GM12892 (cell line): ENCODE measurements around the gene MED13L.

ENCODE experiments used
- DNase-seq: peaks from one replicate; pipeline ENCODE4 v3.0.0; 2011; ENCODE audit not compliant: insufficient read length
- FAIRE-seq: peaks from 2 replicates; lab custom pipeline; 2011; peaks lifted over from hg19 to GRCh38; lab: Jason Lieb, UNC
- POLR2A ChIP-seq: IDR thresholded peaks from 2 replicates; pipeline ENCODE4 v1.6.1; 2011; ENCODE audit warnings: low read depth, low read length, control low read depth
- POLR2AphosphoS5 ChIP-seq: IDR thresholded peaks from 2 replicates; pipeline ENCODE4 v1.6.1; 2011; ENCODE audit warnings: low read depth, low read length, control low read depth
- TAF1 ChIP-seq: IDR thresholded peaks from 2 replicates; pipeline ENCODE4 v1.6.1; 2011; ENCODE audit warnings: low read depth, mild to moderate bottlenecking, control low read depth, low read length, borderline replicate concordance

MED13L gene

GRCh38 chr12:116202433-116202832 is 75.1 kb downstream of the MED13L start:
- FAIRE-seq (no peak), DNase-seq (no peak)
- TF ChIP-seq TAF1 (no peak), POLR2A (no peak), POLR2AphosphoS5 (no peak)

GRCh38 chr12:116201908-116202307 is 75.6 kb downstream of the MED13L start:
- TF ChIP-seq POLR2AphosphoS5 (no peak), TAF1 (no peak), POLR2A (no peak)
- DNase-seq = no peak
- FAIRE-seq = no peak

GRCh38 chr12:116201359-116201758 is 76.1 kb downstream of the MED13L start:
- TF ChIP-seq TAF1 = no peak
- TF ChIP-seq POLR2AphosphoS5 = no peak
- TF ChIP-seq POLR2A = no peak
- DNase-seq (no peak), FAIRE-seq (no peak)

- DNase-seq = no peak
- TF ChIP-seq POLR2AphosphoS5 = no peak
- no peak for TF ChIP-seq TAF1
- TF ChIP-seq POLR2A = no peak
- FAIRE-seq = peak; percentile 73
Measured at GRCh38 chr12:116200812-116201211, 76.7 kb downstream of the MED13L start.

- DNase-seq (no peak), FAIRE-seq (no peak)
- TF ChIP-seq POLR2AphosphoS5 (no peak), POLR2A (no peak), TAF1 (no peak)
Measured at GRCh38 chr12:116199160-116199706, 78.3 kb downstream of the MED13L start.

DNA sequence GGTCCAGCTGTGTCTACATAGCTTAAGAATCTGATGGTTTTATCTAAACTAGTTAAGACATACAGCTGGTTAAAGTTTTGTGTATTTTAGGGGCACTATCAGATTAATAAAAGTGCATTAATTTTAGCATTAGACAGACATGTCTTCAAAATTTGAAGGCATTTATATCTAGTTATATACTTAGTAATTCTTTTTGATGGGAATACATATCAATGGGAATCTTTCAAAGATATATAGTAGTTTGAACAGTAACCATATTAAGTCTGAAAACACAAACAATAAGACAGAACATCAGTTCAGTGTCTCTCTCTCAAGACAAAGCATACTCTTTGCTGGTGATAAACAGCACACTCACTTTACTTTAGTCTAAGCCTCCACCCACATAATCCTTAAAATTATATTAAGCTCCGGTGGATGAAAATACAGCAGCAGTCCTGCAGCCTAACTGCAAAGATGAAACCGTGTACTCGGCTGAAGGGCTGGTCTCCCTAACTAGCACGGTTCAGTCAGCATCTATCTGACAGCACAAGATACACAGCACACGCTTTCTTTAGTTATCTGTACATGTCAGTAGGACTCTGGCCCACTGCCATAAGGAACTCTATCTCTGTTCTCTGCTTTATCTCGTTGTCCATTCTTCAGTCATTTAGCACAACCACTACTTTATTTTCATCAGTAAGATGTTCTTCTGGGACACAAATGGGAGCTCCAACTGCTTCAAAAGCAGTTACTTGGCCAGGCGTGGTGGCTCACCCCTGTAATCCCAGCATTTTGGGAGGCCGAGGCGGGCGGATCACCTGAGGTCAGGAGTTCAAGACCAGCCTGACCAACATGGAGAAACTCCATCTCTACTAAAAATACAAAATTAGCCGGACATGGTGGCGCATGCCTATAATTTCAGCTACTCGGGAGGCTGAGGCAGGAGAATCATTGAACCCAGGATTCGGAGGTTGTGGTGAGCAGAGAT is 80.5 kb downstream of the MED13L start:
- FAIRE-seq (no peak), DNase-seq (no peak)
- TF ChIP-seq POLR2A (no peak), POLR2AphosphoS5 (no peak), TAF1 (no peak)

GRCh38 chr12:116196226-116196625 is 81.3 kb downstream of the MED13L start:
- DNase-seq = no peak
- no peak for TF ChIP-seq TAF1
- no peak for TF ChIP-seq POLR2AphosphoS5
- no peak for TF ChIP-seq POLR2A
- peak; percentile 54 for FAIRE-seq

- TF ChIP-seq POLR2AphosphoS5 (no peak), TAF1 (no peak), POLR2A (no peak)
- peak; percentile 11 for DNase-seq
Measured at GRCh38 chr12:116194935-116195431, 82.5 kb downstream of the MED13L start.

GRCh38 chr12:116189692-116190091 is 87.8 kb downstream of the MED13L start:
- FAIRE-seq = peak; percentile 64
- TF ChIP-seq POLR2AphosphoS5 (no peak), POLR2A (no peak)
- DNase-seq = no peak

More at GRCh38 chr12:116194935-116195431, 82.5 kb downstream of the MED13L start:
- FAIRE-seq = peak; percentile 98

GRCh38 chr12:116188581-116188980 is 88.9 kb downstream of the MED13L start:
- DNase-seq (no peak), FAIRE-seq (peak; percentile 58)
- TF ChIP-seq TAF1 (no peak), POLR2A (no peak), POLR2AphosphoS5 (no peak)

GRCh38 chr12:116187151-116187511 is 90.4 kb downstream of the MED13L start:
- TF ChIP-seq POLR2AphosphoS5 (no peak), TAF1 (no peak), POLR2A (no peak)
- no peak for FAIRE-seq
- no peak for DNase-seq

DNA sequence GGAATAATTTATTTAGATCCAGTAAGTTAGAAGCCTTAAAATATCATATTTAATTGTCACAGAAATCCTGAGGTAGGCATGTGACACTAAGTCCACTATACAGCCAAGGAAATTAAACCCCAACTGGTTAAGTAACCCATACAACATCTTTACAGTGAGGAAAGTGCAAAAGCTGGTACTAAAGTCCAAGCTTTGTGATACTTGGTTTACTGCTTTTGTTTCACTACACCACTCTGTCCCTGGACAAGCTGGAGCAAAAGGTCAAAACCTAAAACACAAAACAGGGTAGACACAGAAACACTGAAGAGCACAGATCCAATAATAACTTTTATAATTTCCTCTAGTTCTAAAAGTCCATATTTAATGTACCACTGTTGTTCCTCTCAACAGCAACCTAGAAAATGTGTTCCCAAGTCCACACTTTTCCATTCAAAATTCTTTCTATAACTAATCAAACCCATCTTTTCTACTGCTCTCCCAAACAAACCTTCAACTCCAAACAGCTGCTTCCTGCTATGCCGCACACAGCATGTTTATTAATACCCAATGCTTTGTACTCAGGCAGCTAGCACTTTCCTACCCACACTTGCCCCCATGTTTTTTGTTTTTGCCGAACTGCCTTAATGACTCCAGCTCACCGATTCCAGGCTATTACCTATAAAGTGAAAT is 90.9 kb downstream of the MED13L start:
- FAIRE-seq (no peak), DNase-seq (no peak)
- TF ChIP-seq POLR2AphosphoS5 (no peak), TAF1 (no peak), POLR2A (no peak)
